H1 (cell line): Measurements from ENCODE around the gene ADGRB2. TPM values are rescaled to one million over a fixed set of nuclear protein-coding genes. Genes with fewer than 3 reads are reported as not detected.
A peak's percentile ranks its signal among the peaks of the same experiment; 100 is the strongest.

Source experiments
- CTCF ChIA-PET: fragments of 300-600 bp; sonication (Branson Sonifier 250); formaldehyde crosslinking; loops from one replicate; lab custom pipeline; 2021; ENCODE audit not compliant: partially characterized antibody; lab: Charles Lee
- POLR2A ChIA-PET: fragments of 300-600 bp; sonication (Branson Sonifier 250); formaldehyde crosslinking; loops from one replicate; lab custom pipeline; 2021; ENCODE audit warnings: inconsistent platforms; ENCODE audit not compliant: partially characterized antibody; lab: Charles Lee
- DNase-seq, 2 experiments: peaks; one replicate each; pipeline versions ENCODE4 v3.0.0 to v3.0.0-alpha.2; 2010 to 2022; ENCODE audit warnings: low spot score in 2 of 2, low read depth in 1 of 2, mixed read lengths in 1 of 2
- FAIRE-seq: peaks from 2 replicates; lab custom pipeline; 2011; peaks lifted over from hg19 to GRCh38; lab: Jason Lieb, UNC
- H2AFZ ChIP-seq: 2 replicates; pipeline ENCODE4 v1.8.1; 2012; ENCODE audit warnings: low read length, inconsistent platforms
- H2AK5ac ChIP-seq: 2 replicates; pipeline ENCODE4 v1.6.1; 2013; ENCODE audit warnings: low read depth, low read length
- H2BK120ac ChIP-seq: replicated peaks from 2 replicates; pipeline ENCODE3; 2013; ENCODE audit warnings: low read depth, low read length, inconsistent platforms
- H2BK12ac ChIP-seq: 2 replicates; pipeline ENCODE4 v1.6.1; 2013; ENCODE audit warnings: low read depth, low read length
- H2BK15ac ChIP-seq: 2 replicates; pipeline ENCODE4 v1.6.1; 2013; ENCODE audit warnings: low read length
- H2BK20ac ChIP-seq: 2 replicates; pipeline ENCODE4 v1.6.1; 2013; ENCODE audit warnings: low read length
- H2BK5ac ChIP-seq: 2 replicates; pipeline ENCODE4 v1.6.1; 2013; ENCODE audit warnings: low read depth, low read length
- H3K14ac ChIP-seq: 2 replicates; pipeline ENCODE4 v1.6.1; 2013; ENCODE audit warnings: inconsistent platforms; ENCODE audit not compliant: insufficient read length
- H3K18ac ChIP-seq: 2 replicates; pipeline ENCODE4 v1.6.1; 2013; ENCODE audit warnings: low read length; ENCODE audit errors: extremely low read depth
- H3K23ac ChIP-seq: 2 replicates; pipeline ENCODE4 v1.6.1; 2013; ENCODE audit warnings: inconsistent platforms; ENCODE audit not compliant: insufficient read length
- H3K23me2 ChIP-seq: 2 replicates; pipeline ENCODE4 v1.6.1; 2013; ENCODE audit warnings: low read depth, low read length
- H3K27ac ChIP-seq: 2 replicates; pipeline ENCODE4 v1.6.1; 2011; ENCODE audit warnings: low read depth, low read length, inconsistent platforms
- H3K27me3 ChIP-seq, 4 experiments: replicated peaks in 1 of 4; 1 replicate in 1 of 4; 2 replicates in 3 of 4; pipeline versions ENCODE4 v1.6.1 to v1.8.1; 2011 to 2013; ENCODE audit warnings: low read length in 3 of 4, mild to moderate bottlenecking in 3 of 4, inconsistent platforms in 2 of 4, mixed read lengths in 2 of 4, moderate library complexity in 1 of 4; ENCODE audit not compliant: control insufficient read depth in 3 of 4, insufficient read depth in 3 of 4; ENCODE audit errors: extremely low read depth in 1 of 4
- H3K36me3 ChIP-seq, 4 experiments: 2 replicates each; pipeline versions ENCODE4 v1.6.1 to v1.8.1; 2011 to 2013; ENCODE audit warnings: mild to moderate bottlenecking in 4 of 4, low read length in 3 of 4, moderate library complexity in 2 of 4, control low read depth in 1 of 4, inconsistent platforms in 1 of 4; ENCODE audit not compliant: insufficient read depth in 4 of 4, control insufficient read depth in 2 of 4
- H3K4ac ChIP-seq: replicated peaks from 2 replicates; pipeline ENCODE3; 2013; ENCODE audit warnings: low read length, low read depth, mixed read lengths, inconsistent platforms; ENCODE audit not compliant: insufficient read length
- H3K4me1 ChIP-seq, 4 experiments: replicated peaks in 1 of 4; 1 replicate in 1 of 4; 2 replicates in 3 of 4; pipeline versions ENCODE4 v1.6.1 to v1.8.1; 2011 to 2013; ENCODE audit warnings: low read length in 3 of 4, inconsistent platforms in 2 of 4, mixed read lengths in 1 of 4; ENCODE audit not compliant: insufficient read depth in 4 of 4, control insufficient read depth in 3 of 4
- H3K4me2 ChIP-seq, 2 experiments: 2 replicates each; pipeline versions ENCODE4 v1.6.1 to v1.8.1; 2011 to 2013; ENCODE audit warnings: low read depth in 2 of 2, low read length in 2 of 2, control low read depth in 1 of 2, inconsistent platforms in 1 of 2, mild to moderate bottlenecking in 1 of 2; ENCODE audit not compliant: insufficient read depth in 1 of 2
- H3K4me3 ChIP-seq, 4 experiments: fragments of 200-600, 300-600 bp in 1 of 4; sonication (generic), shearing (Covaris generic), sonication (Bioruptor Twin) in 1 of 4; 2 replicates each; pipeline versions ENCODE4 v1.5.1 to v1.8.1; 2011 to 2016; ENCODE audit warnings: low read length in 4 of 4, low read depth in 3 of 4, control low read depth in 2 of 4, inconsistent platforms in 2 of 4, mild to moderate bottlenecking in 2 of 4, mixed read lengths in 1 of 4, moderate library complexity in 1 of 4; ENCODE audit not compliant: insufficient read depth in 2 of 4; ENCODE audit errors: extremely low read depth in 1 of 4
- H3K56ac ChIP-seq: replicated peaks from 2 replicates; pipeline ENCODE3; 2013; ENCODE audit warnings: low read depth, mild to moderate bottlenecking, mixed read lengths, low read length, inconsistent platforms; ENCODE audit not compliant: insufficient read length
- H3K79me1 ChIP-seq: 2 replicates; pipeline ENCODE4 v1.6.1; 2013; ENCODE audit warnings: low read depth, low read length, control low read depth
- H3K79me2 ChIP-seq, 2 experiments: 2 replicates each; pipeline versions ENCODE4 v1.6.1 to v1.8.1; 2012 to 2013; ENCODE audit warnings: low read length in 2 of 2, mild to moderate bottlenecking in 2 of 2, inconsistent platforms in 1 of 2; ENCODE audit not compliant: insufficient read depth in 2 of 2, control insufficient read depth in 1 of 2
- H3K9ac ChIP-seq, 4 experiments: replicated peaks in 1 of 4; 1 replicate in 1 of 4; 2 replicates in 3 of 4; pipeline versions ENCODE4 v1.6.1 to v1.8.1; 2011 to 2013; ENCODE audit warnings: low read depth in 3 of 4, low read length in 3 of 4, control low read depth in 2 of 4, mild to moderate bottlenecking in 2 of 4, moderate library complexity in 2 of 4, inconsistent platforms in 1 of 4; ENCODE audit errors: extremely low read depth in 1 of 4
- H3K9me3 ChIP-seq, 2 experiments: 2 replicates each; pipeline versions ENCODE4 v1.6.1 to v1.8.1; 2012 to 2013; ENCODE audit warnings: mild to moderate bottlenecking in 2 of 2, moderate library complexity in 2 of 2, control low read depth in 1 of 2, inconsistent platforms in 1 of 2, low read depth in 1 of 2, low read length in 1 of 2, mixed read lengths in 1 of 2; ENCODE audit not compliant: insufficient read depth in 2 of 2
- H4K20me1 ChIP-seq, 2 experiments: replicated peaks in 1 of 2; 2 replicates each; pipeline versions ENCODE3 to v1.8.1; 2011 to 2013; ENCODE audit warnings: inconsistent platforms in 2 of 2, low read length in 2 of 2, mild to moderate bottlenecking in 1 of 2; ENCODE audit not compliant: insufficient read depth in 2 of 2, control insufficient read depth in 1 of 2
- H4K5ac ChIP-seq: 2 replicates; pipeline ENCODE4 v1.6.1; 2013; ENCODE audit warnings: low read length, low read depth, mixed read lengths, inconsistent platforms; ENCODE audit not compliant: insufficient read length
- H4K8ac ChIP-seq: 2 replicates; pipeline ENCODE4 v1.8.0; 2013; ENCODE audit warnings: mild to moderate bottlenecking, moderate library complexity, low read length, inconsistent platforms; ENCODE audit not compliant: insufficient read depth; ENCODE audit errors: extremely low read depth
- H4K91ac ChIP-seq: replicated peaks from 2 replicates; pipeline ENCODE3; 2013; ENCODE audit warnings: low read length, mixed read lengths, inconsistent platforms; ENCODE audit not compliant: insufficient read length
- JUND ChIP-seq: IDR thresholded peaks from 2 replicates; pipeline ENCODE4 v1.6.1; 2011; ENCODE audit warnings: mild to moderate bottlenecking, improper control_type of control experiment, low read length
- SIN3A ChIP-seq, 2 experiments: IDR thresholded peaks in 1 of 2; conservative IDR thresholded peaks in 1 of 2; 2 replicates each; pipeline ENCODE4 v1.6.1; 2011 to 2012; ENCODE audit warnings: low read length in 2 of 2, improper control_type of control experiment in 1 of 2, low read depth in 1 of 2, mild to moderate bottlenecking in 1 of 2
- SIRT6 ChIP-seq: IDR thresholded peaks from one replicate; pipeline ENCODE4 v1.7.1; 2012; ENCODE audit warnings: low read length, inconsistent platforms
- ZNF274 ChIP-seq: IDR thresholded peaks from 2 replicates; pipeline ENCODE4 v1.7.0; 2012; ENCODE audit warnings: low read length, borderline replicate concordance; ENCODE audit errors: extremely low read depth
- WGBS, 2 experiments: shearing (Covaris generic) in 1 of 2; methylation state at CpG; one replicate each; pipeline versions ENCODE4 v1.1.6 to v1.1.7; 2013 to 2015; ENCODE audit warnings: low lambda C conversion rate in 2 of 2, mixed read lengths in 2 of 2, inconsistent platforms in 1 of 2, low coverage in 1 of 2, missing lambda C conversion rate in 1 of 2; ENCODE audit not compliant: insufficient replicate concordance in 2 of 2, insufficient coverage in 1 of 2, insufficient read length in 1 of 2; ENCODE audit errors: extremely low coverage in 1 of 2, missing lambda C conversion rate in 1 of 2; 5-methylcytosine and 5-hydroxymethylcytosine counted together
- polyA plus RNA-seq, 7 experiments: library from polyadenylated mRNA; depleted of rRNA in 3 of 7; stranded (reverse) in 5 of 7; unstranded in 2 of 7; fragments of >200 nt in 5 of 7; fragments of 200-250 nt in 2 of 7; gene quantifications; 1 replicate in 5 of 7; 2 replicates in 1 of 7; 4 replicates in 1 of 7; pipeline versions ENCODE4 v1.2.1 to v1.2.3, GENCODE V29; 2011 to 2013; ENCODE audit warnings: missing spikeins in 2 of 7, mixed read lengths in 2 of 7
- total RNA-seq: library from RNA; stranded (reverse); fragmentation: NEBNext Ultra II Directional; extraction: Animal tissue kit (Norgen Biotek cat#: 25700); gene quantifications from 2 replicates; pipeline ENCODE4 v1.2.1, GENCODE V29; 2021

Gene ADGRB2
- total and polyA plus RNA-seq, 2 of the 8 experiments (the other 6 are each of a cell fraction or from before 2014, with no cell fraction given), result 15.6 to 26.2 TPM

- Histone ChIP-seq H3K27me3 (no peaks in the 10 kb centered on the region), H3K56ac (no peak overlapping the region), H4K8ac (no peak overlapping the region), H3K4me1 (peaks cover 5 to 17% (median 13%) of the 10 kb centered on the region in 4 experiments), H2BK12ac (no peak overlapping the region), H3K23ac (no peak overlapping the region), H2BK120ac (no peak overlapping the region), H2AK5ac (no peak overlapping the region), H2BK15ac (no peak overlapping the region), H2AFZ (no peak overlapping the region), H4K5ac (no peak overlapping the region), H3K4ac (no peak overlapping the region), H4K20me1 (no peaks in the 10 kb centered on the region), H3K79me2 (no peaks in the 10 kb centered on the region), H3K9me3 (no peaks in the 10 kb centered on the region), H2BK20ac (no peak overlapping the region), H3K9ac (no peak overlapping the region), H4K91ac (no peak overlapping the region), H3K18ac (no peak overlapping the region), H3K14ac (no peak overlapping the region), H3K23me2 (no peaks in the 10 kb centered on the region), H3K4me3 (no peak overlapping the region), H3K36me3 (no peaks in the 10 kb centered on the region), H2BK5ac (peak overlapping the region; percentile 10; the same call in 1 of the 2 replicates), H3K4me2 (no peak overlapping the region; a peak in 1 of 4 replicates), H3K27ac (no peak overlapping the region), H3K79me1 (no peaks in the 10 kb centered on the region)
- 81% methylated on average over 1 of the region's 1 CpG; no CpG with 5 or more reads in 1 of the 2 experiments for WGBS, 2 experiments
- no peak for TF ChIP-seq JUND
- TF ChIP-seq SIN3A (conservative IDR thresholded peaks at IDR 0.05 in 1 of 2, IDR thresholded peaks at IDR 0.05 in 1 of 2; ENCODE audit: low read depth in 1 of 2, low read length in 2 of 2), result no peak
- no peak for TF ChIP-seq SIRT6
- no peak for TF ChIP-seq ZNF274
- no peak for DNase-seq
- FAIRE-seq, result no peak
- POLR2A ChIA-PET, result interaction anchor here (0.6 kb wide), 1 partner anchor 610 kb away, joined by 4 read pairs; no protein-coding TSS in a partner anchor
- CTCF ChIA-PET, result interaction anchor here (1.3 to 8.3 kb wide), 7 partner anchors 11 to 83 kb away, joined by 4 to 90 read pairs (median 18); partner anchors contain the start of gene COL16A1
Measured at GRCh38 chr1:31747304-31747703, 16.8 kb downstream of the ADGRB2 start.
